Measurements from ENCODE around the gene PLEKHA5. TPM values are rescaled to one million over a fixed set of nuclear protein-coding genes. Genes with fewer than 3 reads are reported as not detected.
A peak's percentile ranks its signal among the peaks of the same experiment; 100 is the strongest.

PLEKHA5 gene
- polyA plus RNA-seq, 3 donors, result 97.4 to 117 (median 98.7) TPM

GRCh38 chr12:19125325-19125724 lies 4.2 kb upstream of the PLEKHA5 start:
- DNase-seq (ENCODE audit: low read depth in 3 of 3, low spot score in 2 of 3), result no peak

GRCh38 chr12:19127270-19127669 lies 2.3 kb upstream of the PLEKHA5 start:
- DNase-seq (ENCODE audit: low read depth in 3 of 3, low spot score in 2 of 3), result no peak

- no peak for DNase-seq (ENCODE audit: low read depth in 3 of 3, low spot score in 2 of 3)
These were observed 1.0 kb upstream of the PLEKHA5 start for GRCh38 chr12:19128485-19128884.

DNA sequence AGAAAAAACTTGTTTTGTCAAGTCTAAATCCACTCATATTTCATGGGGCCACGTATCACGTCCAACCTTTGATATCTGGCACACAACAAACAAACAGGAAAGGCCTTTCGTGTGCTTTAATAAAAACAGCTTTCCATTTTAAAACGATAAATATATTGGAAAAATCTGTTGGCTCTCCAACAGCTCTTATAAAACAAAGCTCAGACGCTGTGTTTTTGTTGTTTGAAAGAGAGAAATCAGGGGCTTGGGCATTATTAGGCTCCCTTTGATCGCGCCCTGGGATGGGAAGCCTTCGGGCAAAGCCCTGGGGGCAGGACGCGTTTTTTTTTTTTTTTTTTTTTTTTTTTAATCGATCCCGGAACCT lies 429 bp upstream of the PLEKHA5 start:
- peak; percentile 23 to 52 (median 45) for DNase-seq (ENCODE audit: low read depth in 3 of 3, low spot score in 2 of 3)

- DNase-seq (ENCODE audit: low read depth in 3 of 3, low spot score in 2 of 3), result peak in 1 of 3 donors; percentile 34
These were observed 891 bp downstream of the PLEKHA5 start for GRCh38 chr12:19130224-19131024.

- peak; percentile 41 to 44 (median 43) for DNase-seq (ENCODE audit: low read depth in 3 of 3, low spot score in 2 of 3)
These were observed 1.5 kb downstream of the PLEKHA5 start for GRCh38 chr12:19131025-19131444.

GRCh38 chr12:19138551-19138950 lies 9.0 kb downstream of the PLEKHA5 start:
- no peak for DNase-seq (ENCODE audit: low read depth in 3 of 3, low spot score in 2 of 3)

GRCh38 chr12:19138956-19139355 lies 9.4 kb downstream of the PLEKHA5 start:
- DNase-seq (ENCODE audit: low read depth in 3 of 3, low spot score in 2 of 3), result no peak

DNA sequence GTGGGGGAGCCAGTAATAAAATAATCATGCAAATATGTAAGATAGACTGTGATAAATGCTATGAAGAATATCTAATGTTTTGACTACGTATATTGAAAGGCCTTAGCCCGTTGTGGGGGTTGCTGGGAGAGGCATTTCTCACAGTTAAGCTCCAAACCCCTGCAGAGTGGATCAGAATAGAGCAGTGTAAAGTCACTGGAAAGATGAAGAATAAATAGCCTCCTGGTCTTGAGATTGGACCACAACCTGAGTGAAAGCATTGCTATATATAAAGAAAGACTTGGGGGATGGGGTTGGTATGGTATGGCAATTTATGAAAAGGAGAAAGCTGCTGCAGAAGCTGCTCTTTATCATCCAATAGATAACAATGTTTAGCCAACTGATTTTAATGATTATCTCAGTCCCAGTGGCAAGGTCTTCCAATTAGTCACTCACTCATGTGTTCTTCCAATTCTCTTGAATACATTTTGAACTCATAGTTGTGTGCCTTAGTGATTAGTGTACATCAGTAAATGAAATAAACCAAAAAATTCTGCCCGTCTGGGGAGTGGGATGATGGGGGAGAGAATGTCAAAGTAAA lies 10.2 kb downstream of the PLEKHA5 start:
- DNase-seq (ENCODE audit: low read depth in 3 of 3, low spot score in 2 of 3), result no peak

DNA sequence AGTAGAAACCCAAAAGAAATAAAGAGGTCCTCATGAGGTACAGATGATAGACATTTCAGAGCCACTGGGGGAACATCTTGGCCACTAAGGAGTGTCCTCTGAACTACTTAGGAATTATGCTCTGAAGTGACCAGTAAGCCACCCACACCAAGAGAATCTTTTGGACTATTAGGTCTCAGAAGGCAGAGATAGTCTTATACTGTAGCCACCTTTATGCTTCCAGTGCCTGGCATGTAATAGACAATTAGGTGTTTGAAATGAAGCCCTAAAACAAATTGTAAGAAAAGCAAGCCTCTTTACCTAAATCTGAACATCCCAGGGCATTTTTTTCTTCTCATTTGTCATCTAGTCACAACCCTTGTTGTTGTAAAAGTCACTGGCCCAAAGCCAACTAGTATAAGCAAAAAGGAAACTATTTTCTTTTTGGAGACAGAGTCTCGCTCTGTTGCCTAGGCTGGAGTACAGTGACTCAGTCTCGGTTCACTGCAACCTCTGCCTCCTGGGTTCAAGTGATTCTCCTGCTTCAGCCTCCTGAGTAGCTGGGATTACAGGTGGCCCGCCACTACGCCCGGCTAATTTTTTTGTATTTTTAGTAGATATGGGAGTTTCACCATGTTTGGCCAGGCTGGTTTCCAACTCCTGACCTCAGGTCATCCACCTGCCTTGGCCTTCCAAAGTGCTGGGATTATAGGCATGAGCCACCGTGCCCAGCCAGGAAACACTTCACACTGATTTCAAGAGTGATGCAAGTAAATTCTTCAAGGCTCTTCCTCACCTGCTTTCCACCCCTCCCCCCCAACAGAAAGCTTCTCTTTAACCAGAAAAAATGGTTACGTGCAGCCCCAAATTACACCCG lies 11.1 kb downstream of the PLEKHA5 start:
- no peak for DNase-seq (ENCODE audit: low read depth in 3 of 3, low spot score in 2 of 3)

- DNase-seq (ENCODE audit: low read depth in 3 of 3, low spot score in 2 of 3), result no peak
These were observed 13.0 kb downstream of the PLEKHA5 start for GRCh38 chr12:19142499-19142898.

GRCh38 chr12:19144287-19144686 lies 14.8 kb downstream of the PLEKHA5 start:
- DNase-seq (ENCODE audit: low read depth in 3 of 3, low spot score in 2 of 3), result no peak

DNA sequence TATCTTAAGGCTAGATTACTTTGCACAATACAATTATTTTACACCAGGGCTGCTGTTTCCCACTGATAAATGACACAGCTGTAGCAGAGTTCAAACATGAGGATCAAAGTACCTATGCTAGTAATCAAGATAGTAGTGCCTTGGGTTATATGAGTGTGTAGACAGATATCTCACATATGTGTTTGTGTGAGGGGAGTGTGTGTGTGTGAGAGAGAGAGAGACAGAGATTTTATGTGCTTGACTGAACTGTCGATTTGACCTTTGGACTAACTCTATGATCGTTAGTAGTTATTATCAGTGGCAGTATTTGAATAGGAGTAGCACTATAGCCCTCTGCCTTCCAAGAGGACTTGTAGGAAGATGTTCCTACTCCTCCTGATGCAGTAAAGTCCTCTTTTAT lies 15.5 kb downstream of the PLEKHA5 start:
- no peak for DNase-seq (ENCODE audit: low read depth in 3 of 3, low spot score in 2 of 3)

GRCh38 chr12:19148860-19149259 lies 19.3 kb downstream of the PLEKHA5 start:
- no peak for DNase-seq (ENCODE audit: low read depth in 3 of 3, low spot score in 2 of 3)

- no peak for DNase-seq (ENCODE audit: low read depth in 3 of 3, low spot score in 2 of 3)
These were observed 20.9 kb downstream of the PLEKHA5 start for GRCh38 chr12:19150273-19150900.

GRCh38 chr12:19151298-19151697 lies 21.8 kb downstream of the PLEKHA5 start:
- no peak for DNase-seq (ENCODE audit: low read depth in 3 of 3, low spot score in 2 of 3)

DNA sequence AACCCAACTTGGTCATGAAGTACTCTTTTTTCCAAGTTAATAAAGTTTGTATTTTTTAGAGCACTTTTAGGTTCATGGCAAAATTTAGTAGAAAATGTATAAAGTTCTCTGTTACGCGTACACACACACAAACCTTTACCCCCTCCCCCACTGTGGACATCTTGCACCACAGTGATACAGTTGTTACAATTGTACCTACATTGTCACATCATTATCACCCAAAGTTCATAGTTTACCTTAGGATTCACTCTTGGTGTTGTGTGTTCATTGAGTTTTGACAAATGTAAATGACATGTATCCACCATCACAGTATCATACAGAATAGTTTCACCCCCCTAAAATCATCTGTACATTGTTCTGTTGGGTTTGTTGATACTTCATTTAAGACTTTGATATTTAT lies 23.9 kb downstream of the PLEKHA5 start:
- DNase-seq (ENCODE audit: low read depth in 3 of 3, low spot score in 2 of 3), result no peak

DNA sequence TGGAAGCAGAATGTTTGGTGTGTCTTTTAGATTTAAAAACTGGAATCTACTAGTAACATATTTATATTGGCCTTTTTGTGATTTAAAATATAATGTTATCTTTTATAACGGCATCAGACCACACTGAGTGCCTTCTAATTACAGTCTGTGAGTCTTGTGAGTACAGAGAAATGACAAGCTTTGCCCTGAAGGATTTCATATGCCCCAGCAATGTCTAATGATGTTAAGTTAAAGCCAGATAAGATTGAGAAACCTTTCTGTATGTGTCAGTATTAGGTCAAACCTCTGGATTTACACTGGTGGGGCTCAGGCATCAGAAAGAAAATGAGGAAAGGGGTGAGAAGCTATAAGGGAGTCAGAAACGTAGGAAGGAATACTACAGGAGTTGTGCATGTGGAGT lies 25.2 kb downstream of the PLEKHA5 start:
- DNase-seq (ENCODE audit: low read depth in 3 of 3, low spot score in 2 of 3), result no peak

GRCh38 chr12:19155981-19156734 lies 26.6 kb downstream of the PLEKHA5 start:
- DNase-seq (ENCODE audit: low read depth in 3 of 3, low spot score in 2 of 3), result no peak

- DNase-seq (ENCODE audit: low read depth in 3 of 3, low spot score in 2 of 3), result no peak
These were observed 29.4 kb downstream of the PLEKHA5 start for GRCh38 chr12:19158923-19159322.
